ENCODE data around the gene TSC22D1. TPM values are rescaled to one million over a fixed set of nuclear protein-coding genes. Genes with fewer than 3 reads are reported as not detected.

The TSC22D1 gene
- total RNA-seq, 1 donor from 2014 or later: 70.0 TPM

- Histone ChIP-seq H3K4me3 (ENCODE audit: low read depth, low read length) (peak overlapping the region; percentile 77), H3K36me3 (ENCODE audit: control insufficient read depth, insufficient read depth, low read length) (peaks cover 2% of the 10 kb centered on the region), H3K27me3 (ENCODE audit: control insufficient read depth, insufficient read depth, low read length) (no peaks in the 10 kb centered on the region)
- DNase-seq (ENCODE audit: low read depth): no peak
- no peak for TF ChIP-seq CTCF (IDR thresholded peaks at IDR 0.05; ENCODE audit: insufficient read depth, low read length, poor library complexity, severe bottlenecking)
These were observed 463 bp upstream of the TSC22D1 start for GRCh38 chr13:44576351-44577235.

DNA sequence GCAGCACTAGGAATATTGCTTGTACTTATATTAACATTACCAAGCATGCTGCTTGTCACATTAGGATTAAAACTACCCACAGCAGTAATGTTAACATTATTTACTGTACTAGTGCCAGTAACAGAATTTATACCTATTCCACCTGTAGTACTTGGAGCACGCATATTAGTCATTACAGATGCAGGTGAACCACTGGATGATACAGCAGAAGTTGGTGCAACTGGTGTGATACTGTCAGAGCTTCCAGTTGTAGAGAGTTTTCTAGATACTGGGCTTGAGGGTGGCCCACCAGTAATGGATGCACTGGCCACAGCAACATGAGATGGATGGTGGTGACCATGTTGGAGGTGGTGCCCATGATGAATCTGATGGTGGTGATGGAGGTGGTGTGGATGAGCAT lies 1.1 kb downstream of the TSC22D1 start:
- no peak for TF ChIP-seq CTCF (IDR thresholded peaks at IDR 0.05; ENCODE audit: insufficient read depth, low read length, poor library complexity, severe bottlenecking)
- Histone ChIP-seq H3K36me3 (ENCODE audit: control insufficient read depth, insufficient read depth, low read length) (peaks cover 2% of the 10 kb centered on the region), H3K27me3 (ENCODE audit: control insufficient read depth, insufficient read depth, low read length) (no peaks in the 10 kb centered on the region), H3K4me3 (ENCODE audit: low read depth, low read length) (peak overlapping the region; percentile 77)
- no peak for DNase-seq (ENCODE audit: low read depth)

DNA sequence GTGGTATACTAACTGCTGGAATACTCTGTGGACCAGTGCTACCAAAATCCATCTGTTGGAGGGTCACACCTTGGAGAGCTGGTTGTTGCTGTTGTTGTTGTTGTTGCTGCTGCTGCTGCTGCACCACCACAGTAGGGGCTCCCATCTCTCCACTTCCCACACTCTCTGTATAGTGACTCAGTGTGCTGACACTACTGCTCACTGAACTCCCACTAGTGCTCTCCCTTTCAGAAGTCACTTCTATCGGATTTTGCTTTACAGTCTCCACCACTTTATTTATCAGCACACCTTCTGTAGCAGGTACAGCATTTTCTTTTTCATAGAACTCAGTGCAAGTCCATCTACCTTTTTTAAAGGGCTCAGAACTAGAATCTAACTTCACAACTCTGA lies 1.7 kb downstream of the TSC22D1 start:
- peak overlapping the region; percentile 77 for H3K4me3 ChIP-seq (ENCODE audit: low read depth, low read length)
- H3K27me3 ChIP-seq (ENCODE audit: control insufficient read depth, insufficient read depth, low read length): no peaks in the 10 kb centered on the region
- DNase-seq (ENCODE audit: low read depth): no peak
- H3K36me3 ChIP-seq (ENCODE audit: control insufficient read depth, insufficient read depth, low read length): peaks cover 2% of the 10 kb centered on the region
- no peak for TF ChIP-seq CTCF (IDR thresholded peaks at IDR 0.05; ENCODE audit: insufficient read depth, low read length, poor library complexity, severe bottlenecking)

DNA sequence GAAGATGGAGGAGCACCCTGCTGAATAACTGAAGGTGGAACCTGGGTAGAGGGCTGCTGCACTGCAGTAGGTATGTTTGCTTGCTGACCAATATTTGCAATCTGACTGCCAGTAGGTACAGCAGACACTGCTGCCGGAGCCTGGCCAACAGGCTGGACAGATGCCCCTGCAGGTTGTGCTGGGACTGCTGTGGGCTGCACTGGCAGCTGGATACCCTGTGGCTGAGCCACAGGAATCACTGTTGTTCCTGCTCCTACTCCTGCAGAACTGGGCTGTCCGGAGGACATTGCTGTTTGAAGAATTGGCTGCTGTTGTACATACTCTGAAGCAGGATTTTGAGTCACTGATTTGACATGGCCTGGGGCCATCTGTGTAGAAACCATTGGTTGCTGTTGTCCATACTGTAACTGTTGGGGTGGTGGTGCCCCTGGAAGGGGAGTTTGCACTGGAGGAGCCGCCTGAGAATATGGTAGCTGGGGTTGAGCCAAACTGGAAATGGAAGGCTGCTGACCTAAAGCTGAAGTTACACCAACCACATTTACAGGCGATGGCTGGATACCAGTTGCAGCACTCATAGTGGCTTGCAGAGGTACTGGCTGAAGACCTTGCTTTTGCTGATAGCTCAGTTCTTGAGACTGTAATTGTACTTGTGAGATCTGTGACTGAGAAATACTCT lies 2.2 kb downstream of the TSC22D1 start:
- DNase-seq (ENCODE audit: low read depth): no peak
- peak; percentile 32 for TF ChIP-seq CTCF (IDR thresholded peaks at IDR 0.05; ENCODE audit: insufficient read depth, low read length, poor library complexity, severe bottlenecking)
- H3K4me3 ChIP-seq (ENCODE audit: low read depth, low read length): peak overlapping the region; percentile 77
- no peaks in the 10 kb centered on the region for H3K27me3 ChIP-seq (ENCODE audit: control insufficient read depth, insufficient read depth, low read length)
- H3K36me3 ChIP-seq (ENCODE audit: control insufficient read depth, insufficient read depth, low read length): peaks cover 2% of the 10 kb centered on the region

DNA sequence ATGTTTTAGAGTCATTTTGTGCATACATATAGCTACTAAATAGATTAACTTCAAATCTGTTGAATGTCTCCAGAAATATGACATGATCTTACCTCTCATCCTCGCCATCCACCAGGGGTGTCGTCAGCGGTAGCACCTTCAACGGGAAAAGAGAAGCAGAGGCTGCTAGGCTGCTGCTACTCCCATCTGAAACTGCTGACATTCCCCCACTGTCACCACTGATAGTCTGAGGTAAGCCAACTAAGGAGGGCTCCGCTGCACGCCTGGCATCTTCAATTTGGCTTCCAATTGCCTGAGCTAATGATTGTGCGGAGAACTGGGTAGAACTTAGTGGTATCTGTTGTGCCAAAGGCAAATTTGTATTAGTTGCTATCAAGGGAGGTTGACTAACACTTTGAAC lies 3.1 kb downstream of the TSC22D1 start:
- DNase-seq (ENCODE audit: low read depth): no peak
- Histone ChIP-seq H3K4me3 (ENCODE audit: low read depth, low read length) (peak overlapping the region; percentile 49), H3K36me3 (ENCODE audit: control insufficient read depth, insufficient read depth, low read length) (peaks cover 2% of the 10 kb centered on the region), H3K27me3 (ENCODE audit: control insufficient read depth, insufficient read depth, low read length) (no peaks in the 10 kb centered on the region)
- no peak for TF ChIP-seq CTCF (IDR thresholded peaks at IDR 0.05; ENCODE audit: insufficient read depth, low read length, poor library complexity, severe bottlenecking)

All from kidney epithelial cell (primary cell).